Osteocyte (in vitro differentiated cells): ENCODE data around the gene MASP1. TPM values are rescaled to one million over a fixed set of nuclear protein-coding genes. Genes with fewer than 3 reads are reported as not detected.

Experiments
- DNase-seq: peaks from one replicate; pipeline ENCODE4 v3.0.0; 2021; ENCODE audit warnings: mixed read lengths; ENCODE audit not compliant: unreplicated experiment; ENCODE audit errors: extremely low spot score
- H3K27ac Mint-ChIP-seq: one replicate; pipeline ENCODE4 v1.8.0; 2021; ENCODE audit warnings: mild to moderate bottlenecking, mixed read lengths; ENCODE audit not compliant: unreplicated experiment
- H3K27me3 Mint-ChIP-seq: one replicate; pipeline ENCODE4 v1.8.0; 2021; ENCODE audit warnings: mixed read lengths; ENCODE audit not compliant: unreplicated experiment
- H3K36me3 Mint-ChIP-seq: one replicate; pipeline ENCODE4 v1.8.0; 2021; ENCODE audit warnings: mixed read lengths; ENCODE audit not compliant: unreplicated experiment
- H3K4me1 Mint-ChIP-seq: one replicate; pipeline ENCODE4 v1.8.0; 2021; ENCODE audit warnings: mixed read lengths; ENCODE audit not compliant: unreplicated experiment
- H3K4me3 Mint-ChIP-seq: one replicate; pipeline ENCODE4 v1.8.0; 2021; ENCODE audit warnings: mild to moderate bottlenecking, moderate library complexity, mixed read lengths; ENCODE audit not compliant: unreplicated experiment
- H3K9me3 Mint-ChIP-seq: one replicate; pipeline ENCODE4 v1.8.0; 2021; ENCODE audit warnings: mixed read lengths; ENCODE audit not compliant: unreplicated experiment
- total RNA-seq: library from RNA; stranded (reverse); gene quantifications from 2 replicates; pipeline ENCODE4 v1.2.1, GENCODE V29; 2021
- TF ChIP-seq, protein P1 (sequence below): fragments of 200-600 bp; sonication (generic); IDR thresholded peaks from 2 replicates; pipeline ENCODE4 v1.5.0; 2021; ENCODE audit warnings: antibody characterized with exemption, mild to moderate bottlenecking, moderate library complexity

MASP1 gene
- total RNA-seq, 1 donor from 2014 or later, result not detected

DNA sequence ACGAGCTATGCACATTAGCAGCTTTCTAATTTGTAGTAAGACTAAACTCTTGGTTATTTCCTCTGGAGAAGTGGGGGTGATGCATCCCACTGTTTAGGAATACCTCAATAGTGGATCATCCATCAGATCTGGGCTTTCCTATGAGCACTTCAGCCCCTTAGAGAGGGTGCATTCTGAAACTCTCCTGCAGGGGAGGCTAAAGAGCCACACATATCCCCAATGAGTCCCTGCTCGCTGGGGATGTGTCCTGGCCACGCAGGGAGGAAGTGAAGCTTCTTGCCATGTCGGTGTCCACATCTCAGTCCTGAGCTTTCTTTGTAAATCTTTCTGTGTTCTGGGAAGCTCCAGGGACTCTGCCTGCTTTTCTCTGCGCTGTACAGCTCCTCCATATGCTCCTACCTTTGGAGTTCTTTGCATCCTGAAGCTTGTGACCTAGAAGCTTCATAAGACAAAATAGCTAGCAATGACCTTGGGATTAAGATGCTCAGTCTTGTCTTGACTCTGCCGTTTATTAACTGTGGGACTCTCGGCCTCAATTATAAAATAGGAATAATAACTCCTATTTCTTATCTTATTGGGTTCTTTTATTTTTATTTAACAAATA lies 28.3 kb upstream of the MASP1 start:
- Mint-ChIP-seq H3K36me3 (no peaks in the 10 kb centered on the region), H3K9me3 (no peaks in the 10 kb centered on the region), H3K27ac (no peak overlapping the region), H3K27me3 (peaks cover 29% of the 10 kb centered on the region), H3K4me3 (no peak overlapping the region), H3K4me1 (peaks cover 14% of the 10 kb centered on the region)
- TF ChIP-seq, protein P1, sequence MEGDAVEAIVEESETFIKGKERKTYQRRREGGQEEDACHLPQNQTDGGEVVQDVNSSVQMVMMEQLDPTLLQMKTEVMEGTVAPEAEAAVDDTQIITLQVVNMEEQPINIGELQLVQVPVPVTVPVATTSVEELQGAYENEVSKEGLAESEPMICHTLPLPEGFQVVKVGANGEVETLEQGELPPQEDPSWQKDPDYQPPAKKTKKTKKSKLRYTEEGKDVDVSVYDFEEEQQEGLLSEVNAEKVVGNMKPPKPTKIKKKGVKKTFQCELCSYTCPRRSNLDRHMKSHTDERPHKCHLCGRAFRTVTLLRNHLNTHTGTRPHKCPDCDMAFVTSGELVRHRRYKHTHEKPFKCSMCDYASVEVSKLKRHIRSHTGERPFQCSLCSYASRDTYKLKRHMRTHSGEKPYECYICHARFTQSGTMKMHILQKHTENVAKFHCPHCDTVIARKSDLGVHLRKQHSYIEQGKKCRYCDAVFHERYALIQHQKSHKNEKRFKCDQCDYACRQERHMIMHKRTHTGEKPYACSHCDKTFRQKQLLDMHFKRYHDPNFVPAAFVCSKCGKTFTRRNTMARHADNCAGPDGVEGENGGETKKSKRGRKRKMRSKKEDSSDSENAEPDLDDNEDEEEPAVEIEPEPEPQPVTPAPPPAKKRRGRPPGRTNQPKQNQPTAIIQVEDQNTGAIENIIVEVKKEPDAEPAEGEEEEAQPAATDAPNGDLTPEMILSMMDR, result peak; percentile 87
- peak; percentile 88 for DNase-seq

DNA sequence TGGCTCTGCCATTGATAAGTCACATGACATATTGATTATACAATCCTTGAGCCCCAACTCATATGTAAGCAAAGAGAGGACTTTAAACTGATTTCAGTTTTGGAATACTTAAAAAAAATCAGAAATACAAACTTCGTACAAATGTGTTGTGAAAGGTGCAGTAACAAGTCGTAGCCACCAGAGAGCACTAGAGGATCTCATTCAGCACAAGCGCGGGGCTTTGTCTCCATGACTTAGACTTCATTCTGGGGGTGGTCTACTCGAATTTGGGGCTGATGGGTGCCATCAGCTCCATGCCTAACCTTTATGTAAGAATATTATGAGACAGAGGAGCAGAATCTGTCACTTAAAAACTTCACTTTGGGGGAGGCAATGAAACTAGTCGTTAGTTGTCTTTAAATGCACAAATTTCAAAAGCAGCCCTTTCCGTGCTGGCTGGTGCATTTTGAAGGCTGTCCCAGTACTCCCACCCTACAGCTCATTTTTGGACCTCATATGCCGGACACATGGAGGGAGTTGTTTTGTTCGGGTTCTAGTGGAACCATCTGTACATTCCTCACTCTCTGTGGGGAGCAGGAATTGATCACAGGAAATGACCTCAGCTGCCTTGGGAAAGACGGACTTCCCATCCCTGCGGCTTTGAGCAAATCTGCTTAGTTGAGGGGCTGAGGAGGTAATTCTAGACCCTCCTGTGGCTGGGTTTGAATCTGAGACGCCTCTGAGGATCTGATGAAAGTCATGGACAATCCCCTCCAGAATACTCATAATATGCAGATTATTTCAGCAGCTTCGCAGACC lies 27.5 kb upstream of the MASP1 start:
- H3K4me1 Mint-ChIP-seq, result peaks cover 14% of the 10 kb centered on the region
- H3K36me3 Mint-ChIP-seq, result no peaks in the 10 kb centered on the region
- DNase-seq, result no peak
- no peaks in the 10 kb centered on the region for H3K9me3 Mint-ChIP-seq
- peaks cover 35% of the 10 kb centered on the region for H3K27me3 Mint-ChIP-seq
- H3K4me3 Mint-ChIP-seq, result peak overlapping the region; percentile 73
- H3K27ac Mint-ChIP-seq, result peak overlapping the region; percentile 12
- TF ChIP-seq, protein P1, result peak; percentile 97

DNA sequence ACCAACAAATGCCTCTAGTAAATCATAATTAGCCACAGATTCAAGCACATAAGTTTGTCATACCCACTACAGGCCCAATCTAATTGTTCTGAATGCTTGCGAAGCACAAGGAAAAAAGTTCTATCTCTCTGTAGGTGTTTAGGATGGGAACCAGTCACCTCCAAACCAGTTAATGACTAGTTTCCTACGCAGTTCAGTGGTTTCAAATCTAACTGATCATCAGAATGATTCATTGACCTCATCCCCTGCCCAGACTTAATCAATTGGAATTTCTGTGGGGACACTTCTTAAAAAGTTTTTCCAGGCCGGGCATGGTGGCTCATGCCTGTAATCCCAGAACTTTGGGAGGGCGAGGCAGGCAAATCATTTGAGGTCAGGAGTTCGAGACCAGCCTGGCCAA lies 24.3 kb upstream of the MASP1 start:
- peaks cover 54% of the 10 kb centered on the region for H3K27me3 Mint-ChIP-seq
- H3K4me1 Mint-ChIP-seq, result peaks cover 14% of the 10 kb centered on the region
- H3K36me3 Mint-ChIP-seq, result no peaks in the 10 kb centered on the region
- no peaks in the 10 kb centered on the region for H3K9me3 Mint-ChIP-seq
- no peak overlapping the region for H3K4me3 Mint-ChIP-seq
- no peak for DNase-seq
- no peak overlapping the region for H3K27ac Mint-ChIP-seq
- TF ChIP-seq, protein P1, result no peak

DNA sequence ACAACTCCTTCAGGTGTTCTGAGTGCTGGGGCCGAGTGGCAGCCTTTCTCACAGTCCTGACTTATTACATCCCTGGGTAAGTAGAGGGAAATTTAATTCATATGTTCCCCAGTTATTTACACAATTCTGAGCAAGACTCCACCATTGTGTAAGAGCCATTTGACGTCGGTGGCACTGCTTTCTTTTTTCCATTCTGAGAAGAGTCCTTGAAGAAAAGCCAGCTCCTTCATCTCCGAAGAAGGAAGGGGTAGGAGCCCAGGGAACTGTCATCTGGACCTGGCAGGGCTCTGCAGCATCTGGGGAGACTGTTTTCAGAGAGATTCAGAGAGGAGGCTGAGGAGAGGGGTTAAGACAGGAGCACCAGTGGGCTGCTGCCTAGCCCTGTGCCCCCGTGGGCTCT lies 22.6 kb upstream of the MASP1 start:
- no peaks in the 10 kb centered on the region for H3K36me3 Mint-ChIP-seq
- TF ChIP-seq, protein P1, result no peak
- no peak overlapping the region for H3K4me3 Mint-ChIP-seq
- H3K27ac Mint-ChIP-seq, result no peak overlapping the region
- H3K4me1 Mint-ChIP-seq, result peaks cover 7% of the 10 kb centered on the region
- no peaks in the 10 kb centered on the region for H3K9me3 Mint-ChIP-seq
- no peak for DNase-seq
- H3K27me3 Mint-ChIP-seq, result peaks cover 64% of the 10 kb centered on the region

DNA sequence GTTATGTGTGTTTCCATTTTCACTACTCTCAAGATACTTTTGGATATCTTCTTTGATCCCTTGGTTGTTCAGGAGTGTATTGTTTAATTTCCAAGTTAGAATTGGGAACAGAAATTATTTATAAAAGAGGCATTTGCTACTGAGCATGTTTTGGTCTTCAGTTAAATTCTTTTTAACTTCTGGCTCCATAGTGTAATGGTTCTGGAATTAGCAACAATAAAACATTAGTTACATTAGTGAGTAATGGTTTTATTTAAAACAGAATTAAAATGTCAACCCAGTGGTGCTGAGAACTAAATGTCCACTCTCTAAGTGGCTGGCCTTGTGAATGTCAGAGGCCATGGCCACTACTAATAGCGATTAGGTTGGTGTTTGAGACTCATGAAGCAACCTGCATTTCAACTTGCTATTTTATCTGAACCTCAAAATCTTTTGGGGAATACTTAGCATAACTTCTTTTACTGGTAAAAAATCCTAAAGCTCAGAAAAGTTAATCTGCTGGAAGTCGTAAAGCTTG lies 19.5 kb upstream of the MASP1 start:
- no peak overlapping the region for H3K4me3 Mint-ChIP-seq
- H3K9me3 Mint-ChIP-seq, result no peaks in the 10 kb centered on the region
- no peaks in the 10 kb centered on the region for H3K4me1 Mint-ChIP-seq
- no peak for DNase-seq
- no peak overlapping the region for H3K27ac Mint-ChIP-seq
- peaks cover 53% of the 10 kb centered on the region for H3K27me3 Mint-ChIP-seq
- H3K36me3 Mint-ChIP-seq, result no peaks in the 10 kb centered on the region
- TF ChIP-seq, protein P1, result no peak
